HepG2 (cell line): ENCODE results near the gene TADA2A. TPM values are rescaled to one million over a fixed set of nuclear protein-coding genes. Genes with fewer than 3 reads are reported as not detected.

ENCODE experiments used
- CREB1 ChIP-seq, 2 experiments: fragments of 450-650 bp in 1 of 2; IDR thresholded peaks; 2 replicates each; pipeline ENCODE4 v1.6.1; 2016 to 2017; ENCODE audit warnings: control low read depth in 1 of 2, mild to moderate bottlenecking in 1 of 2, missing compliant biosample characterization in 1 of 2, missing genetic modification characterization in 1 of 2
- DBP ChIP-seq: sonication (generic); formaldehyde crosslinking; IDR thresholded peaks from 2 replicates; pipeline ENCODE4 v1.4.0; 2020; ENCODE audit warnings: missing genetic modification reagents; ENCODE audit errors: not compliant biosample characterization
- ETV6 ChIP-seq: sonication (generic); formaldehyde crosslinking; conservative IDR thresholded peaks from 2 replicates; pipeline ENCODE4 v1.4.0; 2020; ENCODE audit warnings: missing genetic modification reagents
- FOXK2 ChIP-seq: fragments of 450-650 bp; IDR thresholded peaks from 2 replicates; pipeline ENCODE4 v1.6.1; 2016
- GZF1 ChIP-seq: sonication (generic); formaldehyde crosslinking; IDR thresholded peaks from 2 replicates; pipeline ENCODE4 v1.5.1; 2020; ENCODE audit warnings: mild to moderate bottlenecking, missing genetic modification reagents
- HMG20B ChIP-seq: conservative IDR thresholded peaks from 2 replicates; pipeline ENCODE4 v1.6.1; 2016; ENCODE audit warnings: missing genetic modification reagents, missing compliant biosample characterization
- KDM6A ChIP-seq: IDR thresholded peaks from 2 replicates; pipeline ENCODE4 v1.6.1; 2016; ENCODE audit warnings: low read depth
- MEIS2 ChIP-seq: sonication (generic); formaldehyde crosslinking; IDR thresholded peaks from 2 replicates; pipeline ENCODE4 v1.9.0; 2021; ENCODE audit warnings: mild to moderate bottlenecking, missing genetic modification reagents
- NR2F6 ChIP-seq, 2 experiments: IDR thresholded peaks; 2 replicates each; pipeline ENCODE4 v1.6.1; 2016; ENCODE audit warnings: antibody characterized with exemption in 1 of 2, mild to moderate bottlenecking in 1 of 2
- PHF5A ChIP-seq: IDR thresholded peaks from one replicate; pipeline ENCODE4 v1.6.1; 2018; ENCODE audit warnings: low read depth, missing genetic modification reagents; ENCODE audit not compliant: unreplicated experiment
- TGIF2 ChIP-seq: IDR thresholded peaks from 2 replicates; pipeline ENCODE4 v1.6.1; 2016; ENCODE audit warnings: control low read depth, missing compliant biosample characterization
- THAP11 ChIP-seq: IDR thresholded peaks from 2 replicates; pipeline ENCODE4 v1.6.1; 2016; ENCODE audit warnings: missing biosample characterization, missing genetic modification reagents
- ZNF121 ChIP-seq: sonication (generic); formaldehyde crosslinking; IDR thresholded peaks from 2 replicates; pipeline ENCODE4 v1.5.0; 2020; ENCODE audit warnings: mild to moderate bottlenecking, missing genetic modification reagents
- ZNF501 ChIP-seq: sonication (generic); formaldehyde crosslinking; IDR thresholded peaks from 2 replicates; pipeline ENCODE4 v1.5.1; 2020; ENCODE audit warnings: mild to moderate bottlenecking, moderate library complexity, missing genetic modification reagents
- ZNF569 ChIP-seq: sonication (generic); formaldehyde crosslinking; IDR thresholded peaks from 2 replicates; pipeline ENCODE4 v1.5.0; 2020; ENCODE audit warnings: mild to moderate bottlenecking, missing genetic modification reagents, moderate library complexity, borderline replicate concordance
- ZNF614 ChIP-seq: IDR thresholded peaks from 2 replicates; pipeline ENCODE4 v1.6.1; 2018; ENCODE audit warnings: missing biosample characterization, missing genetic modification reagents, inconsistent platforms, borderline replicate concordance
- ZNF644 ChIP-seq: IDR thresholded peaks from 2 replicates; pipeline ENCODE4 v1.6.1; 2016; ENCODE audit warnings: low read depth
- ZNF776 ChIP-seq: sonication (generic); formaldehyde crosslinking; IDR thresholded peaks from 2 replicates; pipeline ENCODE4 v1.4.0; 2020; ENCODE audit warnings: mild to moderate bottlenecking, missing genetic modification reagents
- ZNF878 ChIP-seq: sonication (generic); formaldehyde crosslinking; IDR thresholded peaks from 2 replicates; pipeline ENCODE4 v1.8.1; 2023; ENCODE audit warnings: mild to moderate bottlenecking, missing genetic modification reagents, moderate library complexity
- polyA plus RNA-seq, 8 experiments: library from polyadenylated mRNA; depleted of rRNA in 3 of 8; stranded (reverse) in 7 of 8; unstranded in 1 of 8; fragments of >200 nt; fragmentation: Illumina TruSeq in 4 of 8; extraction: Trizol in 4 of 8; gene quantifications; 2 replicates each; pipeline versions ENCODE4 v1.2.1 to v1.2.3, GENCODE V29; 2011 to 2016; ENCODE audit warnings: low read depth in 4 of 8, missing spikeins in 1 of 8, mixed read lengths in 1 of 8; ENCODE audit not compliant: insufficient read depth in 1 of 8
- total RNA-seq, 5 experiments: library from RNA; depleted of rRNA; stranded (reverse); fragments of >200 nt; fragmentation: Illumina TruSeq; extraction: Trizol; gene quantifications; 2 replicates each; pipeline ENCODE4 v1.2.3, GENCODE V29; 2016; ENCODE audit warnings: low read depth in 1 of 5
- TF ChIP-seq, protein P1 (sequence below): sonication (generic); formaldehyde crosslinking; IDR thresholded peaks from 2 replicates; pipeline ENCODE4 v1.4.0; 2020; ENCODE audit warnings: missing genetic modification reagents, mild to moderate bottlenecking, borderline replicate concordance
- TF ChIP-seq, protein P2 (sequence below): sonication (generic); formaldehyde crosslinking; IDR thresholded peaks from 2 replicates; pipeline ENCODE4 v1.4.0; 2020; ENCODE audit warnings: missing genetic modification reagents
- TF ChIP-seq, protein P3 (sequence below): sonication (generic); formaldehyde crosslinking; IDR thresholded peaks from 2 replicates; pipeline ENCODE4 v1.8.0; 2022; ENCODE audit warnings: mild to moderate bottlenecking, missing genetic modification reagents
- TF ChIP-seq, protein P4 (sequence below): sonication (generic); formaldehyde crosslinking; IDR thresholded peaks from 2 replicates; pipeline ENCODE4 v1.4.0; 2020; ENCODE audit warnings: missing genetic modification reagents

The TADA2A gene
- total and polyA plus RNA-seq, 2 of the 13 experiments (the other 11 are each of a cell fraction or from before 2014, with no cell fraction given) = 8.0 to 14.0 TPM

GRCh38 chr17:37502009-37502936 lies 95.6 kb downstream of the TADA2A start (continued):
- TF ChIP-seq MEIS2 (CRISPR knock-in tag) (0 out of 2 replicates have a peak, but pooled peaks have one; percentile 24), HMG20B (CRISPR knock-in tag) (peak; percentile 85), NR2F6 (IDR thresholded peaks at IDR 0.05) (peak; percentile 94), NR2F6 (CRISPR knock-in tag; IDR thresholded peaks at IDR 0.05) (peak; percentile 97), KDM6A (CRISPR knock-in tag) (peak; percentile 85), TGIF2 (CRISPR knock-in tag) (no peak), ZNF614 (CRISPR knock-in tag) (peak; percentile 97; the same call in 1 of the 2 replicates), ZNF776 (CRISPR knock-in tag) (no peak), CREB1 (IDR thresholded peaks at IDR 0.05) (no peak), CREB1 (CRISPR knock-in tag; IDR thresholded peaks at IDR 0.05) (peak; percentile 64; the same call in 1 of the 2 replicates), ETV6 (CRISPR knock-in tag) (no peak), ZNF121 (peak; percentile 50; the same call in 1 of the 2 replicates), GZF1 (CRISPR knock-in tag) (no peak), ZNF501 (CRISPR knock-in tag) (peak; percentile 24; the same call in 1 of the 2 replicates), THAP11 (CRISPR knock-in tag) (peak; percentile 63), PHF5A (peak; percentile 70), DBP (no peak), ZNF644 (CRISPR knock-in tag) (peak; percentile 67; the same call in 1 of the 2 replicates), ZNF878 (CRISPR knock-in tag) (peak; percentile 35; the same call in 1 of the 2 replicates), FOXK2 (peak; percentile 73; the same call in 1 of the 2 replicates), ZNF569 (no peak)
- TF ChIP-seq, protein P1, sequence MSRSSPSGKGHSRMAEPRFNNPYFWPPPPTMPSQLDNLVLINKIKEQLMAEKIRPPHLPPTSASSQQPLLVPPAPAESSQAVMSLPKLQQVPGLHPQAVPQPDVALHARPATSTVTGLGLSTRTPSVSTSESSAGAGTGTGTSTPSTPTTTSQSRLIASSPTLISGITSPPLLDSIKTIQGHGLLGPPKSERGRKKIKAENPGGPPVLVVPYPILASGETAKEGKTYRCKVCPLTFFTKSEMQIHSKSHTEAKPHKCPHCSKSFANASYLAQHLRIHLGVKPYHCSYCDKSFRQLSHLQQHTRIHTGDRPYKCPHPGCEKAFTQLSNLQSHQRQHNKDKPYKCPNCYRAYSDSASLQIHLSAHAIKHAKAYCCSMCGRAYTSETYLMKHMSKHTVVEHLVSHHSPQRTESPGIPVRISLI (CRISPR knock-in tag) = peak; percentile 100
- TF ChIP-seq, protein P2, sequence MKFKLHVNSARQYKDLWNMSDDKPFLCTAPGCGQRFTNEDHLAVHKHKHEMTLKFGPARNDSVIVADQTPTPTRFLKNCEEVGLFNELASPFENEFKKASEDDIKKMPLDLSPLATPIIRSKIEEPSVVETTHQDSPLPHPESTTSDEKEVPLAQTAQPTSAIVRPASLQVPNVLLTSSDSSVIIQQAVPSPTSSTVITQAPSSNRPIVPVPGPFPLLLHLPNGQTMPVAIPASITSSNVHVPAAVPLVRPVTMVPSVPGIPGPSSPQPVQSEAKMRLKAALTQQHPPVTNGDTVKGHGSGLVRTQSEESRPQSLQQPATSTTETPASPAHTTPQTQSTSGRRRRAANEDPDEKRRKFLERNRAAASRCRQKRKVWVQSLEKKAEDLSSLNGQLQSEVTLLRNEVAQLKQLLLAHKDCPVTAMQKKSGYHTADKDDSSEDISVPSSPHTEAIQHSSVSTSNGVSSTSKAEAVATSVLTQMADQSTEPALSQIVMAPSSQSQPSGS = 0 out of 2 replicates have a peak, but pooled peaks have one; percentile 43
- TF ChIP-seq, protein P3, sequence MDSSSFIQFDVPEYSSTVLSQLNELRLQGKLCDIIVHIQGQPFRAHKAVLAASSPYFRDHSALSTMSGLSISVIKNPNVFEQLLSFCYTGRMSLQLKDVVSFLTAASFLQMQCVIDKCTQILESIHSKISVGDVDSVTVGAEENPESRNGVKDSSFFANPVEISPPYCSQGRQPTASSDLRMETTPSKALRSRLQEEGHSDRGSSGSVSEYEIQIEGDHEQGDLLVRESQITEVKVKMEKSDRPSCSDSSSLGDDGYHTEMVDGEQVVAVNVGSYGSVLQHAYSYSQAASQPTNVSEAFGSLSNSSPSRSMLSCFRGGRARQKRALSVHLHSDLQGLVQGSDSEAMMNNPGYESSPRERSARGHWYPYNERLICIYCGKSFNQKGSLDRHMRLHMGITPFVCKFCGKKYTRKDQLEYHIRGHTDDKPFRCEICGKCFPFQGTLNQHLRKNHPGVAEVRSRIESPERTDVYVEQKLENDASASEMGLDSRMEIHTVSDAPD = no peak; the same call in 1 of the 2 replicates
- TF ChIP-seq, protein P4, sequence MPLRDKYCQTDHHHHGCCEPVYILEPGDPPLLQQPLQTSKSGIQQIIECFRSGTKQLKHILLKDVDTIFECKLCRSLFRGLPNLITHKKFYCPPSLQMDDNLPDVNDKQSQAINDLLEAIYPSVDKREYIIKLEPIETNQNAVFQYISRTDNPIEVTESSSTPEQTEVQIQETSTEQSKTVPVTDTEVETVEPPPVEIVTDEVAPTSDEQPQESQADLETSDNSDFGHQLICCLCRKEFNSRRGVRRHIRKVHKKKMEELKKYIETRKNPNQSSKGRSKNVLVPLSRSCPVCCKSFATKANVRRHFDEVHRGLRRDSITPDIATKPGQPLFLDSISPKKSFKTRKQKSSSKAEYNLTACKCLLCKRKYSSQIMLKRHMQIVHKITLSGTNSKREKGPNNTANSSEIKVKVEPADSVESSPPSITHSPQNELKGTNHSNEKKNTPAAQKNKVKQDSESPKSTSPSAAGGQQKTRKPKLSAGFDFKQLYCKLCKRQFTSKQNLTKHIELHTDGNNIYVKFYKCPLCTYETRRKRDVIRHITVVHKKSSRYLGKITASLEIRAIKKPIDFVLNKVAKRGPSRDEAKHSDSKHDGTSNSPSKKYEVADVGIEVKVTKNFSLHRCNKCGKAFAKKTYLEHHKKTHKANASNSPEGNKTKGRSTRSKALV (CRISPR knock-in tag) = peak; percentile 36; the same call in 1 of the 2 replicates
